HG03159 (cell line): ENCODE data around the gene NR1H2.
A peak's percentile ranks its signal among the peaks of the same experiment; 100 is the strongest.
"Not testable (repeated sequence)": the region's sequence is repeated elsewhere in the genome, so short reads cannot be mapped to it uniquely, and the experiment has no call there.

Source experiments
- ATAC-seq: cut with Tn5 transposase; IDR thresholded peaks from one replicate; pipeline ENCODE4 v1.9.1; 2021; ENCODE audit warnings: mild to moderate bottlenecking, moderate library complexity; ENCODE audit not compliant: unreplicated experiment

The NR1H2 gene

GRCh38 chr19:50377517-50377916 lies 1.3 kb downstream of the NR1H2 start:
- ATAC-seq = no peak

- ATAC-seq = no peak
Measured at GRCh38 chr19:50378169-50378862, 2.1 kb downstream of the NR1H2 start.

- no peak for ATAC-seq
Measured at GRCh38 chr19:50378863-50379236, 2.6 kb downstream of the NR1H2 start.

- ATAC-seq = no peak
Measured at GRCh38 chr19:50379602-50380001, 3.3 kb downstream of the NR1H2 start.

GRCh38 chr19:50380137-50380536 lies 3.9 kb downstream of the NR1H2 start:
- no peak for ATAC-seq

- no peak for ATAC-seq
Measured at GRCh38 chr19:50380751-50381151, 4.5 kb downstream of the NR1H2 start.

- no peak for ATAC-seq
Measured at GRCh38 chr19:50381881-50382729, 5.8 kb downstream of the NR1H2 start.

- peak; percentile 17 for ATAC-seq
Measured at GRCh38 chr19:50383001-50383851, 7.0 kb downstream of the NR1H2 start.

- peak; percentile 84 for ATAC-seq
Measured at GRCh38 chr19:50383852-50384684, 7.8 kb downstream of the NR1H2 start, which contains the start of gene POLD1. Gene POLD1 (plus strand): TSS chr19:50384347. CDS start chr19:50398852, 14,505 bp downstream.

GRCh38 chr19:50384685-50385535 lies 8.7 kb downstream of the NR1H2 start:
- no peak for ATAC-seq

- no peak for ATAC-seq
Measured at GRCh38 chr19:50387176-50387867, 11.1 kb downstream of the NR1H2 start.

- ATAC-seq = no peak
Measured at GRCh38 chr19:50387868-50388245, 11.6 kb downstream of the NR1H2 start.

GRCh38 chr19:50390295-50390694 lies 14.0 kb downstream of the NR1H2 start:
- not testable (repeated sequence) for ATAC-seq

GRCh38 chr19:50390952-50391351 lies 14.7 kb downstream of the NR1H2 start:
- not testable (repeated sequence) for ATAC-seq

- ATAC-seq = no peak
Measured at GRCh38 chr19:50392759-50393158, 16.5 kb downstream of the NR1H2 start.

GRCh38 chr19:50393589-50393988 lies 17.3 kb downstream of the NR1H2 start:
- no peak for ATAC-seq

GRCh38 chr19:50394017-50394416 lies 17.8 kb downstream of the NR1H2 start:
- ATAC-seq = no peak

- no peak for ATAC-seq
Measured at GRCh38 chr19:50398675-50399367, 22.6 kb downstream of the NR1H2 start.
